H1 (cell line): ENCODE measurements around the gene TMEM273. TPM values are rescaled to one million over a fixed set of nuclear protein-coding genes. Genes with fewer than 3 reads are reported as not detected.
A peak's percentile ranks its signal among the peaks of the same experiment; 100 is the strongest.

Experiments used
- CTCF ChIA-PET: fragments of 300-600 bp; sonication (Branson Sonifier 250); formaldehyde crosslinking; loops from one replicate; lab custom pipeline; 2021; ENCODE audit not compliant: partially characterized antibody; lab: Charles Lee
- POLR2A ChIA-PET: fragments of 300-600 bp; sonication (Branson Sonifier 250); formaldehyde crosslinking; loops from one replicate; lab custom pipeline; 2021; ENCODE audit warnings: inconsistent platforms; ENCODE audit not compliant: partially characterized antibody; lab: Charles Lee
- DNase-seq, 2 experiments: peaks; one replicate each; pipeline versions ENCODE4 v3.0.0 to v3.0.0-alpha.2; 2010 to 2022; ENCODE audit warnings: low spot score in 2 of 2, low read depth in 1 of 2, mixed read lengths in 1 of 2
- FAIRE-seq: peaks from 2 replicates; lab custom pipeline; 2011; peaks lifted over from hg19 to GRCh38; lab: Jason Lieb, UNC
- H2AFZ ChIP-seq: 2 replicates; pipeline ENCODE4 v1.8.1; 2012; ENCODE audit warnings: low read length, inconsistent platforms
- H2AK5ac ChIP-seq: 2 replicates; pipeline ENCODE4 v1.6.1; 2013; ENCODE audit warnings: low read depth, low read length
- H2BK120ac ChIP-seq: replicated peaks from 2 replicates; pipeline ENCODE3; 2013; ENCODE audit warnings: low read depth, low read length, inconsistent platforms
- H2BK12ac ChIP-seq: 2 replicates; pipeline ENCODE4 v1.6.1; 2013; ENCODE audit warnings: low read depth, low read length
- H2BK15ac ChIP-seq: 2 replicates; pipeline ENCODE4 v1.6.1; 2013; ENCODE audit warnings: low read length
- H2BK20ac ChIP-seq: 2 replicates; pipeline ENCODE4 v1.6.1; 2013; ENCODE audit warnings: low read length
- H2BK5ac ChIP-seq: 2 replicates; pipeline ENCODE4 v1.6.1; 2013; ENCODE audit warnings: low read depth, low read length
- H3K14ac ChIP-seq: 2 replicates; pipeline ENCODE4 v1.6.1; 2013; ENCODE audit warnings: inconsistent platforms; ENCODE audit not compliant: insufficient read length
- H3K18ac ChIP-seq: 2 replicates; pipeline ENCODE4 v1.6.1; 2013; ENCODE audit warnings: low read length; ENCODE audit errors: extremely low read depth
- H3K23ac ChIP-seq: 2 replicates; pipeline ENCODE4 v1.6.1; 2013; ENCODE audit warnings: inconsistent platforms; ENCODE audit not compliant: insufficient read length
- H3K23me2 ChIP-seq: 2 replicates; pipeline ENCODE4 v1.6.1; 2013; ENCODE audit warnings: low read depth, low read length
- H3K27ac ChIP-seq: 2 replicates; pipeline ENCODE4 v1.6.1; 2011; ENCODE audit warnings: low read depth, low read length, inconsistent platforms
- H3K27me3 ChIP-seq, 4 experiments: replicated peaks in 1 of 4; 1 replicate in 1 of 4; 2 replicates in 3 of 4; pipeline versions ENCODE4 v1.6.1 to v1.8.1; 2011 to 2013; ENCODE audit warnings: low read length in 3 of 4, mild to moderate bottlenecking in 3 of 4, inconsistent platforms in 2 of 4, mixed read lengths in 2 of 4, moderate library complexity in 1 of 4; ENCODE audit not compliant: control insufficient read depth in 3 of 4, insufficient read depth in 3 of 4; ENCODE audit errors: extremely low read depth in 1 of 4
- H3K36me3 ChIP-seq, 4 experiments: 2 replicates each; pipeline versions ENCODE4 v1.6.1 to v1.8.1; 2011 to 2013; ENCODE audit warnings: mild to moderate bottlenecking in 4 of 4, low read length in 3 of 4, moderate library complexity in 2 of 4, control low read depth in 1 of 4, inconsistent platforms in 1 of 4; ENCODE audit not compliant: insufficient read depth in 4 of 4, control insufficient read depth in 2 of 4
- H3K4ac ChIP-seq: replicated peaks from 2 replicates; pipeline ENCODE3; 2013; ENCODE audit warnings: low read length, low read depth, mixed read lengths, inconsistent platforms; ENCODE audit not compliant: insufficient read length
- H3K4me1 ChIP-seq, 4 experiments: replicated peaks in 1 of 4; 1 replicate in 1 of 4; 2 replicates in 3 of 4; pipeline versions ENCODE4 v1.6.1 to v1.8.1; 2011 to 2013; ENCODE audit warnings: low read length in 3 of 4, inconsistent platforms in 2 of 4, mixed read lengths in 1 of 4; ENCODE audit not compliant: insufficient read depth in 4 of 4, control insufficient read depth in 3 of 4
- H3K4me2 ChIP-seq, 2 experiments: 2 replicates each; pipeline versions ENCODE4 v1.6.1 to v1.8.1; 2011 to 2013; ENCODE audit warnings: low read depth in 2 of 2, low read length in 2 of 2, control low read depth in 1 of 2, inconsistent platforms in 1 of 2, mild to moderate bottlenecking in 1 of 2; ENCODE audit not compliant: insufficient read depth in 1 of 2
- H3K4me3 ChIP-seq, 4 experiments: fragments of 200-600, 300-600 bp in 1 of 4; sonication (generic), shearing (Covaris generic), sonication (Bioruptor Twin) in 1 of 4; 2 replicates each; pipeline versions ENCODE4 v1.5.1 to v1.8.1; 2011 to 2016; ENCODE audit warnings: low read length in 4 of 4, low read depth in 3 of 4, control low read depth in 2 of 4, inconsistent platforms in 2 of 4, mild to moderate bottlenecking in 2 of 4, mixed read lengths in 1 of 4, moderate library complexity in 1 of 4; ENCODE audit not compliant: insufficient read depth in 2 of 4; ENCODE audit errors: extremely low read depth in 1 of 4
- H3K56ac ChIP-seq: replicated peaks from 2 replicates; pipeline ENCODE3; 2013; ENCODE audit warnings: low read depth, mild to moderate bottlenecking, mixed read lengths, low read length, inconsistent platforms; ENCODE audit not compliant: insufficient read length
- H3K79me1 ChIP-seq: 2 replicates; pipeline ENCODE4 v1.6.1; 2013; ENCODE audit warnings: low read depth, low read length, control low read depth
- H3K79me2 ChIP-seq, 2 experiments: 2 replicates each; pipeline versions ENCODE4 v1.6.1 to v1.8.1; 2012 to 2013; ENCODE audit warnings: low read length in 2 of 2, mild to moderate bottlenecking in 2 of 2, inconsistent platforms in 1 of 2; ENCODE audit not compliant: insufficient read depth in 2 of 2, control insufficient read depth in 1 of 2
- H3K9ac ChIP-seq, 4 experiments: replicated peaks in 1 of 4; 1 replicate in 1 of 4; 2 replicates in 3 of 4; pipeline versions ENCODE4 v1.6.1 to v1.8.1; 2011 to 2013; ENCODE audit warnings: low read depth in 3 of 4, low read length in 3 of 4, control low read depth in 2 of 4, mild to moderate bottlenecking in 2 of 4, moderate library complexity in 2 of 4, inconsistent platforms in 1 of 4; ENCODE audit errors: extremely low read depth in 1 of 4
- H3K9me3 ChIP-seq, 2 experiments: 2 replicates each; pipeline versions ENCODE4 v1.6.1 to v1.8.1; 2012 to 2013; ENCODE audit warnings: mild to moderate bottlenecking in 2 of 2, moderate library complexity in 2 of 2, control low read depth in 1 of 2, inconsistent platforms in 1 of 2, low read depth in 1 of 2, low read length in 1 of 2, mixed read lengths in 1 of 2; ENCODE audit not compliant: insufficient read depth in 2 of 2
- H4K20me1 ChIP-seq, 2 experiments: replicated peaks in 1 of 2; 2 replicates each; pipeline versions ENCODE3 to v1.8.1; 2011 to 2013; ENCODE audit warnings: inconsistent platforms in 2 of 2, low read length in 2 of 2, mild to moderate bottlenecking in 1 of 2; ENCODE audit not compliant: insufficient read depth in 2 of 2, control insufficient read depth in 1 of 2
- H4K5ac ChIP-seq: 2 replicates; pipeline ENCODE4 v1.6.1; 2013; ENCODE audit warnings: low read length, low read depth, mixed read lengths, inconsistent platforms; ENCODE audit not compliant: insufficient read length
- H4K8ac ChIP-seq: 2 replicates; pipeline ENCODE4 v1.8.0; 2013; ENCODE audit warnings: mild to moderate bottlenecking, moderate library complexity, low read length, inconsistent platforms; ENCODE audit not compliant: insufficient read depth; ENCODE audit errors: extremely low read depth
- H4K91ac ChIP-seq: replicated peaks from 2 replicates; pipeline ENCODE3; 2013; ENCODE audit warnings: low read length, mixed read lengths, inconsistent platforms; ENCODE audit not compliant: insufficient read length
- ATF3 ChIP-seq: IDR thresholded peaks from 2 replicates; pipeline ENCODE4 v1.6.1; 2011; ENCODE audit warnings: low read depth, mild to moderate bottlenecking, low read length; ENCODE audit not compliant: insufficient read depth
- CEBPB ChIP-seq: IDR thresholded peaks from 2 replicates; pipeline ENCODE4 v1.6.1; 2012; ENCODE audit warnings: low read depth, low read length
- CHD2 ChIP-seq: IDR thresholded peaks from 2 replicates; pipeline ENCODE4 v1.6.1; 2012; ENCODE audit warnings: low read length, improper control_type of control experiment
- CREB1 ChIP-seq: IDR thresholded peaks from 2 replicates; pipeline ENCODE4 v1.6.1; 2012; ENCODE audit warnings: inconsistent platforms
- GABPA ChIP-seq: IDR thresholded peaks from 2 replicates; pipeline ENCODE4 v1.6.1; 2011; ENCODE audit warnings: mild to moderate bottlenecking, low read length, moderate library complexity, borderline replicate concordance; ENCODE audit not compliant: insufficient read depth
- JUN ChIP-seq: IDR thresholded peaks from 2 replicates; pipeline ENCODE4 v1.6.1; 2011; ENCODE audit warnings: low read depth, mild to moderate bottlenecking, improper control_type of control experiment, low read length
- KDM4A ChIP-seq: IDR thresholded peaks from one replicate; pipeline ENCODE4 v1.7.1; 2012; ENCODE audit warnings: low read depth, mild to moderate bottlenecking, moderate library complexity, low read length, inconsistent platforms; ENCODE audit not compliant: severe bottlenecking
- MAFK ChIP-seq: IDR thresholded peaks from 2 replicates; pipeline ENCODE4 v1.6.1; 2012; ENCODE audit warnings: low read depth, mild to moderate bottlenecking, improper control_type of control experiment, low read length
- MAX ChIP-seq: IDR thresholded peaks from 2 replicates; pipeline ENCODE4 v1.6.1; 2012; ENCODE audit warnings: inconsistent platforms
- RFX5 ChIP-seq: IDR thresholded peaks from 2 replicates; pipeline ENCODE4 v1.6.1; 2011; ENCODE audit warnings: low read depth, low read length, improper control_type of control experiment, borderline replicate concordance
- RNF2 ChIP-seq: fragments of 200-900, 300-1000 bp; sonication (generic); IDR thresholded peaks from 2 replicates; pipeline ENCODE4 v1.7.1; 2016; ENCODE audit warnings: borderline replicate concordance, low read depth, mild to moderate bottlenecking, antibody characterized with exemption, low read length; ENCODE audit not compliant: poor library complexity, severe bottlenecking; ENCODE audit errors: missing control alignments
- SIRT6 ChIP-seq: IDR thresholded peaks from one replicate; pipeline ENCODE4 v1.7.1; 2012; ENCODE audit warnings: low read length, inconsistent platforms
- SIX5 ChIP-seq: IDR thresholded peaks from 2 replicates; pipeline ENCODE4 v1.6.1; 2011; ENCODE audit warnings: mild to moderate bottlenecking, low read depth, low read length
- SRF ChIP-seq: IDR thresholded peaks from 2 replicates; pipeline ENCODE4 v1.6.1; 2011; ENCODE audit warnings: mild to moderate bottlenecking, low read depth, low read length, moderate library complexity
- WGBS, 2 experiments: shearing (Covaris generic) in 1 of 2; methylation state at CpG; one replicate each; pipeline versions ENCODE4 v1.1.6 to v1.1.7; 2013 to 2015; ENCODE audit warnings: low lambda C conversion rate in 2 of 2, mixed read lengths in 2 of 2, inconsistent platforms in 1 of 2, low coverage in 1 of 2, missing lambda C conversion rate in 1 of 2; ENCODE audit not compliant: insufficient replicate concordance in 2 of 2, insufficient coverage in 1 of 2, insufficient read length in 1 of 2; ENCODE audit errors: extremely low coverage in 1 of 2, missing lambda C conversion rate in 1 of 2; 5-methylcytosine and 5-hydroxymethylcytosine counted together
- polyA plus RNA-seq, 7 experiments: library from polyadenylated mRNA; depleted of rRNA in 3 of 7; stranded (reverse) in 5 of 7; unstranded in 2 of 7; fragments of >200 nt in 5 of 7; fragments of 200-250 nt in 2 of 7; gene quantifications; 1 replicate in 5 of 7; 2 replicates in 1 of 7; 4 replicates in 1 of 7; pipeline versions ENCODE4 v1.2.1 to v1.2.3, GENCODE V29; 2011 to 2013; ENCODE audit warnings: missing spikeins in 2 of 7, mixed read lengths in 2 of 7
- total RNA-seq: library from RNA; stranded (reverse); fragmentation: NEBNext Ultra II Directional; extraction: Animal tissue kit (Norgen Biotek cat#: 25700); gene quantifications from 2 replicates; pipeline ENCODE4 v1.2.1, GENCODE V29; 2021

TMEM273 gene
- total and polyA plus RNA-seq, 2 of the 8 experiments (the other 6 are each of a cell fraction or from before 2014, with no cell fraction given), result not detected

GRCh38 chr10:49113741-49114141 is 74.5 kb downstream of the TMEM273 start:
- ChIA-PET POLR2A (no interaction called here), CTCF (interaction anchor here (0.9 to 1.5 kb wide), 9 partner anchors 10 to 457 kb away, joined by 3 to 6 read pairs (median 4); no protein-coding TSS in a partner anchor)
- Histone ChIP-seq H4K5ac (no peak overlapping the region), H2BK120ac (no peak overlapping the region), H3K4me1 (no peaks in the 10 kb centered on the region), H2BK12ac (no peak overlapping the region), H3K79me1 (no peaks in the 10 kb centered on the region), H2AK5ac (no peak overlapping the region), H4K91ac (no peak overlapping the region), H4K8ac (no peak overlapping the region), H3K4ac (no peak overlapping the region), H2BK5ac (no peak overlapping the region), H4K20me1 (no peaks in the 10 kb centered on the region), H3K56ac (no peak overlapping the region), H2BK15ac (no peak overlapping the region), H3K23me2 (peaks cover 3% of the 10 kb centered on the region; the same call in 1 of the 2 replicates), H3K79me2 (no peaks in the 10 kb centered on the region), H3K36me3 (no peaks in the 10 kb centered on the region), H3K27ac (no peak overlapping the region), H2BK20ac (no peak overlapping the region), H3K14ac (no peak overlapping the region), H3K18ac (no peak overlapping the region), H3K9me3 (no peaks in the 10 kb centered on the region), H2AFZ (no peak overlapping the region), H3K9ac (no peak overlapping the region), H3K23ac (no peak overlapping the region), H3K27me3 (peaks cover 0 to 11% (median 6%) of the 10 kb centered on the region in 4 experiments; a peak in 5 of 7 replicates), H3K4me3 (no peak overlapping the region), H3K4me2 (no peak overlapping the region)
- DNase-seq, result peak in 1 of 2 experiments; percentile 27
- WGBS, 2 experiments, result 88% methylated on average over 3 of the region's 3 CpGs; no CpG with 5 or more reads in 1 of the 2 experiments
- no peak for FAIRE-seq
- TF ChIP-seq ATF3, result no peak
- no peak for TF ChIP-seq SIX5
- TF ChIP-seq GABPA, result no peak
- TF ChIP-seq JUN, result no peak
- TF ChIP-seq CEBPB, result no peak
- no peak for TF ChIP-seq SIRT6
- TF ChIP-seq CHD2, result no peak
- TF ChIP-seq RNF2, result no peak
- no peak for TF ChIP-seq SRF
- no peak for TF ChIP-seq MAFK
- no peak for TF ChIP-seq RFX5
- no peak for TF ChIP-seq CREB1
- TF ChIP-seq MAX, result no peak
- TF ChIP-seq KDM4A, result no peak
